Measurements from ENCODE around the gene TMEM174.

Gene TMEM174, protein sequence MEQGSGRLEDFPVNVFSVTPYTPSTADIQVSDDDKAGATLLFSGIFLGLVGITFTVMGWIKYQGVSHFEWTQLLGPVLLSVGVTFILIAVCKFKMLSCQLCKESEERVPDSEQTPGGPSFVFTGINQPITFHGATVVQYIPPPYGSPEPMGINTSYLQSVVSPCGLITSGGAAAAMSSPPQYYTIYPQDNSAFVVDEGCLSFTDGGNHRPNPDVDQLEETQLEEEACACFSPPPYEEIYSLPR

DNA sequence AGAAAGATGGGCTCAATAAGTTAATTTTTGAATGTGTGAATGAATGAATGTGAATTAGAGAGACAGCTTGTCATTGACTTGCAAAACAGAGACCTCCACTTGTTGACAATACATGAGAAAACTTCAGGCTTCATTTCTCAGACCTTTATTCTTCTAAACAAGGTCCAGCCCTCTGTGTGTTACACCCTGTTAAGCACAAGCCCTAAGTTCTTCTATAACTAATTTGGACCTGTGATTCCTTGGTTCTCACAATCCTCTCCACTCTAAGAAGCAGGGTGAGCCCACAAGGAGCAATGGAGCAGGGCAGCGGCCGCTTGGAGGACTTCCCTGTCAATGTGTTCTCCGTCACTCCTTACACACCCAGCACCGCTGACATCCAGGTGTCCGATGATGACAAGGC, at the start of gene TMEM174:
TSS of gene TMEM174 (plus strand) at position 243 of the 400 bp plus-strand sequence. CDS start at position 294, 51 bp downstream.
- no peak for DNase-seq

DNA sequence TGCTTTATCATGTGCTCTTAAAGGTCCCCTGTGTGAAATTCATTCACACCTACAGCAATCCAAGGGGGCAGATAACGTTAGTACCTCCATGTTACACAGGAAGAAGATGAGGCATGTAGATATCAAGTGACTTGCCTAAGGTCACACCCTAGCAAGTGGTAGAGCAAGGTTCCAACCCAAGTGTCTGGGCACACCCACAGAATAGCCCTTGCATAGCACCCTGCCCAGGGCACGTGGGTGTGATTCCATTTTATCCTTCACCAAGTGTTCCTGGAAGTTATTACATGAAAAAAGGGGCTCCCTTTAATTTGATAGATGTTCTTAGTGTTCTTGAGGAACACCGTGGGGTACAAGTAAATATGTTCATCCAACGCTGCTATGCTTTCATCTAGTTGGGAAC, 47.7 kb upstream of the TMEM174 start:
- no peak for DNase-seq

DNA sequence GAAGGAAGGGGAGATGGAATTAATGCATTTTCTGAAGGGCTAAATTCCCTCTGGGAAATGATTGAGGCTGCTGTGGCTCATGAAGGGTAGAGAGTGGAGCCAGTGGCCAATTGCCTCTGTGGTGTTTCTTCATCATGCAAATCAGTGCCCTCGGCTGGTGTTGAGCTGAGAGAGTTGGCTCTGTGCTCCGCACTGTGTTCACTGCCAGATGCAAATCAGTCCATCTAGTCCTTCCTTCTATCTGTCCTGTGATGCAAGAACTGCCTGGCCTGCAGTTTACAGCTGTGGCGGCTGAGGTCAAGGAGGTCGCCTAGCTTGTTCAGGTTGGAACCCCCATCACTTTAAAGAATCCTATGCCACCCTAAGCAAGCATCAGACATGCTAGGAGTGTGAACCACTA, 46.6 kb upstream of the TMEM174 start:
- DNase-seq, result no peak

DNA sequence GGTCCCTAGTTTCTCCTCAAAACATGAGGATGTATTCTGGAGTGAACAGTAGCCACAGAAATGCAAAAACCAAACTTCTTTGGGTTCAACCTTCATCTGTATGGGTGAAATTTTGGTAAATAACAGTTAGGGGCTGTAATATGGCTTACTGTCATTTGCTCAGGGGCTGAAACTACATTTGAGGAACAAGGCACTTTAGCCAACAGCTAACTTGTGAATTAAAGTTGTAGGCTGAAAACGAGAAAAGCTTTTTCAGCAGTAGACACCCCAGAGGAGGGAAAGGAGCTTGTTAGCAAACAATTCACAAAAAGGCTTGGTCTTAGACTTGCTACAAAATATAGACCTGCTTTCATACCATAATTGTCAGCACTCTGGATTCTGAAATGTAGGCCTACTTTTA, 46.0 kb upstream of the TMEM174 start:
- no peak for DNase-seq

DNA sequence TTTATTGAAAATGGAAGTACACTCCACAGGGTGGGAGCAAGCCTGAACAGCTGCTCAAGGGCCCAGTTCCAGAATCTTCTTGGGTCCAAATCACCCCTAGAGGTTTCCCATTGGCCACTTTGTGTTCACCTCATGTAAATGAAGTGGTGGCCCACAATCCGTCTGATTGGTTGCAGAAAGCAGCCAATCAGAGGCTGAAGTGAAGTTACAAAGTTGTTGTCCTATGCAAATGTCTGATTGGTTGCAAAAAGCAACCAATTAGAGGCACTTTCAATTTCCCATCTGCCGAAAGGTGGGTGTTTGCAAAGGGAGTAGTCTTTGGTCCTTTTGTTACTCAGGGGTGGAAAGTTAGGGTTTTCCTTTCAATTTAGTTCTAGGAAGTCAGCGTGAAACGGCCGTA, 43.9 kb upstream of the TMEM174 start:
- DNase-seq, result no peak

DNA sequence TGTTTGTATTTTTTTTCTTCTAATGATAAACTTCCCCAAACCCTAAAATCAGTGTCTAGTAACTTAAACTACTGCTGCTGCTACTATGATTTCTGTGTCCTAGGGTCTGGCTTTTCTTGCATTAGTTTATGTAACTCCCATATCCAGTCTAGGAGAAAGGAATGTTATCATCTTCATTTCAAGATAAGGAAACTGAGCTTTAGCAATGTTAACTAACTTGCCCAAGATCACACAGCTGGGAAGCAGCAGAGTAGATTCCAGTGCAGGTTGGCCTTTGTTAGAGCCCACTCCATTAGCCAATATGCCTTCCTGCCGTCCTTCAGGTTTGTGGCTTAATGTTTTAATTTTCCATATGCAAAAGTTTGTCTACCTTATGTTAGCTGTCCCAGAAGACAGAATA, 42.2 kb upstream of the TMEM174 start:
- DNase-seq, result no peak

DNA sequence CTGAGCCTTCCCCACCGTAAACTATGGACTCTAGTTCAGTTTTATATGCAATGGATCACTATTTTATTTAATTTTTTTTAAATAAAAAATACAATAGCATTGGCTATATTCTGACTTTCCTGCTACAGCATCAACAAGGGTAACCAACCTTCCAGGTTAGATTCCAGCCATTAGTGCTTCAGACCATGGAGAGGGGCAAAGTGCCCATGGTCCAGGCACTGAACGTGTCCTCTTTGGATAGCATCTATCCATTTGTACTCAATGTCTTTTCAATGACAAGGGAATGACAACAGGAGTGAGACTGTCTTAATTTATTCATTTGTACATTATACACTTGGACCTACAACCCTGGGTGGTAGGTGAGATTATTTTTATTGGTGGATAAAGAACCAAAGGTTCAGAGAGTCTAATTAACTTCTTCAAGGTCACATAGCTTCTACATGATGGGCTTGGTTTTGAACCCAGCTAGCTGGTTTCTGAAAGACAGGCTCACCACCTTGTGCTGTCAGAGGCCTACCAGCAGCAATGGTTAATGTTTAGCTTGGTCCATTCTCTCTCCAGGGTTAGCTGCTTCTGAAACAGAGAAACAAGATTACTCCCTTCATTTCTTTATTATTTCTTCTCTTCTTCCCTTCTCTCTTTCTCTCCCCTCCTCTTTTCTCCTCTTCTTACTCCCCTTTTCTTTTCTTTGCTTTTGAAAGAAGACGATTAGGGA, 41.1 kb upstream of the TMEM174 start:
- no peak for DNase-seq

DNA sequence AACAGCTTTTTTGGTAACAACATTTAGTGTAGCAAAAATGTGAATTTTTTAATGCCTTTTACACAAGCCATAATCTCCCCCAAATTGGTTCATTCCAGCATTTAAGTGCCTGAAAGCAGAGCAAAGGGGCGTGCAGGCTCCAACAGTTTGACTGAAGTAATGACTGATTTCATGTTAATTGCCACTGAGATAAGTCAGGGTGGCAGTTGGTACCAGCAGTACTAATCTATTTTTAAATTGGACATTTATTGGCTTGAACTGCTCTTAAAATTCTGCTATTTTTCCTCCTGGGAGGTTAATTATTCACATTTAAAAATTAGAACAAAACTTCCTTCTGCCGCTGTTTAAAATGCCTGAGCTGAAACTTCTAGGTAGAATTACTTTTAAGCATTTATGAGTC, 40.2 kb upstream of the TMEM174 start:
- no peak for DNase-seq

DNA sequence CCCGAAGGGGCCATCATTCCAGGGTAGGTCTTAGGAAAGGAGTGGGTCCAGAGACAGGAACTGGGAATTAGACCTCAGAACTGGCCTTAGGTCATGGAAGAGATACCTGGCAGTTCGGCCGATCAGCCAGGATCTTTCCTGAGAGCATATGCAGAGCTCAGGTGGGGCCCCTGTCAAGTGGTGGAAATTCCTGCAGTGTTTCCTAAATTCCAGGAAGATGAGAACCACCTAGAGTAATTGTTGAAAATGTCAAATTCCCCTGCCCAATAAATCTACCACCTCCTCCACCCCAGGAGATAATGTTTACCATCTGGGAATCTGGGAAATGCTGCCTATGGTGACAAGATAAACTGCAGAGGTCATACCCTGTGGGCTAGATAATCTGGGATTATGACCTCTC, 38.0 kb upstream of the TMEM174 start:
- DNase-seq, result no peak

DNA sequence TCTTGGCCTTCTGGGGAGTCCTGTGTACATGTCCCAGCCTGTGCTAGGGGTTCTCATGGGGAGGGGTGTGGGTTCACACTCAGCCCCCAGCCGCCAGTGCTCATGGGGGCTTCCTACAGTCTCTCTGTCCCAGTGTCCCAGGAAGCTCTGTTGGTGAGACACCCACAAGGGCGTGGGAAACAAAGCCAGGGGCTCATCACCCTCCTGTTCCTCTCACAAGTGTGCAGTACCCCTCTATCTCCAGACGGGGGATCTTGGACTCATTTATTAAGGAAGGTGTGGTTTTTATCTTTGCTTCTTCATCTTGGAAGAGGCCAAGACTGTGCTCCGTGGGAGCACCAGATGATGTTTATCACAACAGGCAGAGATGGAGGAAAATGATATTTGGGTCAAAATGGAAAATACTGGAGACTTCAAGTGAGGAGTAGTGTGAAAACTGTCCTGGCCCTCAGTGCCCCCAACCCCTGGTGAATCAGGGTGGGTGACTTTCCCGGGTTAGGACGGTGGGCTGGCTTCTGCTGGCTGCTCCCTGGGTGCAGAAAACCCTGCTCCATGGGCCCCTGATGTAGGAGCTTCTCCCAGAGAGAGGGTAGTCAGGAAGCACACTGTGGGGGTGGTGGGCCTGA, 37.5 kb upstream of the TMEM174 start:
- no peak for DNase-seq

DNA sequence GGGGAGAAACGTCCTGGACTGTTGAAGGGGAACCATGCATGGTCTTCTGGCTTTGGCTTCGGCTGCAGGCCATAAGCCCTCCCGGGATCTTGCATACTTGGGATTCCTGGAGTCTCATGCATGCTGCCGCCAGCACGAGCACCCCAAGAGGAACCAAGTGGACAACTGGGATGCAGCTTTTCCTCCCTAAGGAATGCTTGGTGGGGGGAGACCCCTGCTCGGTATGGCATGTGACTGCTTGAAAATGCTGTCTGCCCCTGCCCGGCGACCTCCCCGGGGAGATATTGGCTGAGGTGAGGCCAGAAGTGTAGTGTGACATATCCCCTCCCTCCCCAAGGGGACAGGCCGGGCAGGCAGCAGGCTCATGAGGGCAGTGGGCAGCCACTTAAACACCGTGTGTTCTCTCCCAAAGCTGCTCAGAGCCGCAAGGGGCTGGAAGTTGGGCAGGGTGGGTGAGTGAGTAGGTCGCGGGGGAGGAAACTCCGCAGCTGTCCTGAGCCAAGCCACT, 36.9 kb upstream of the TMEM174 start:
- no peak for DNase-seq

DNA sequence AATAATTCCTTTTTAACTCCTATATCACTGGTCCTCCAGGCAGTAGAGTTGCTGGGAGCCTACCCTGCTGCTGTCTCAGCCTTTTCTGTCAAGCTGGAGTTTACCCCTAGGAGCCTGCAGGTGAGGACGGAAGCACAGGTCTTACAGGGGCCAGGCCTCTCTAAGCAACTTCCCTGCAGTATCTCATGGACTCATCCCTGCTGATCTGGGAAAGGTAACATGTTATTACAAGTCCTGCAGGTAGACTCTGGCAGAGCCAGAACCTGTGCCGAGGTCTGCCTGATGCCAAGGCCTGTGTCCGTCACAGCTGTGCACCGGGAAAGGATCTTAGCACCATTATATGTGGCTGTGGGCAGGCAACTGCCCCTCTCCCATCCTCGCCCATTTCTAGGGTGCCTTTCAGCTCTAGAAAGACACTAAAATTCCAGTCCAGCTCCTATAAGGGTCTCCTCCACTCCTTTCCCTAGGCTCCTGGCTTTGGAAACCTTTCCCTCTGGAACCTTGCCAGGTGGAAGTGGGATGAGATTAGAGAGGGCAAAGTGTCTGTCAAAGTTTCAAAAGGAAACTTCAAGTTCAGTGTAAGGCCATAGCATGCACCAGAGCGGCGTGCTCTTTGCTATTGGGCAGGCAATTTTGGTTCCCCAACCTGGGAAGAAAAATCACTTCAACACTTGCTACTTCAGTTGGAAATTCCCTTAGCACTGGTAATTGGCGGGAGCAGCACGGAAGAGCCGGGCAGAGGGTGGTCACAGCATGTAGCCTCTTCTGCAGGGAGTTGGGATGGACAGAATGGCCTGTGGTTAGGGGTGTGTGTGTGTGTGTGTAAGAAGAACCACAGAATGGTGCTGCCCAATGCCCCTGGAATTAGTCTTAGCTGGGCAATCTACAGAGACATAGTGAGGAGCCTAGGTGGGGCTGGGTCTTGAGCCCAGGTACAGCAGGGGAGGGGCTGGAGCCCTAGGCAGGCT, 35.1 kb upstream of the TMEM174 start:
- DNase-seq, result no peak

DNA sequence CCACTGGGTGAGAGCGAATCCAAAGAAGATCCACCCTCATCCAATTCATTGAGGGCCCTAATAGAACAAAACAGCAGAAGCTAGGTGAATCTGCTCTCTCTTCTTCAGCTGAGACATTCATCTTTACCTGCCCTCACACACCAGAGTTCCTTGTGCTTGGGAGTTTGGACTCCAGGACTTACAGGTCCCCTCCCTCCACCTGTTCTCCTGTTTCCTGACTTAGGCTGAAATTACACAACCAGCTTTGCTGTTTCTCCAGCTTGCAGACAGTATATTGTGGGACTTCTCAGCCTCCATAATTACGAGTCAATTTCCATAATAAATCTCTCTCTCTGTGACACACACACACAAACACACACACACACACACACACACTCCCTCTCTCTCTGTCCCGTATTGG, 33.5 kb upstream of the TMEM174 start:
- DNase-seq, result no peak

DNA sequence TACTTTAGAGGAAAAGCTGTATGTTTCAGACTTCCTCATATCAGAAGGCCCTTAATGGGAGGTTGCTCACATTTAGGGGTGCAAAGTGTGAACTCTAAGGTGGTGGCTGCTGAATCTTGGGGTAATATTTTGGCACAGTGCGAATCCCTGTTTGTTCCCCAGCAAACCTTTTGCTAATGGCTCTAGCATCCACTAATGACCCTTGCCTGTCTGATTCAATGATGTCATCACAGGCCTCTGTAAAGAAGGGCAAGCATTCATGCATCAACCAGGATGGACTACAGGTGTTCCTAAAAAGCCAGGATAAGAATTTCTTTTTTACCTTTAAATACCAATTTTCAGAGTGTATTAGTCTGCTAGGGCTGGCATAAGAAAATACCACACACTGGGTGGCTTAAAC, 32.2 kb upstream of the TMEM174 start:
- DNase-seq, result no peak

DNA sequence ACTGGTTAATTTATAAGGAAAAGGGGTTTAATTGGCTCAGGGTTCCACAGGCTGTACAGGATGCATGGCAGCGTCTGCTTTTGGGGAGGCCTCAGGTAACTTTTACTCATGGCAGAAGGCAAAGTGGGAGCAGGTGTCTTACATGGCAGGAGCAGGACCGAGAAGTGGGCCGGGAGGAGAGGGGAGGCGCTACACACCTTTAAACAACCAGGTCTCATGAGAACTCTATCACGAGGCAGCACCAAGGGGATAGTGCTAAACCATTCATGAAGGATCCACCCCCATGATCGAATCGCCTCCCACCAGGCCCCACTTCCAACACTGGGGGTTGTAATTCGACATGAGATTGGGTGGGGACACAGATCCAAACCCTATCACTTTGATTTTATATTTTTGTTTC, 31.0 kb upstream of the TMEM174 start:
- no peak for DNase-seq

DNA sequence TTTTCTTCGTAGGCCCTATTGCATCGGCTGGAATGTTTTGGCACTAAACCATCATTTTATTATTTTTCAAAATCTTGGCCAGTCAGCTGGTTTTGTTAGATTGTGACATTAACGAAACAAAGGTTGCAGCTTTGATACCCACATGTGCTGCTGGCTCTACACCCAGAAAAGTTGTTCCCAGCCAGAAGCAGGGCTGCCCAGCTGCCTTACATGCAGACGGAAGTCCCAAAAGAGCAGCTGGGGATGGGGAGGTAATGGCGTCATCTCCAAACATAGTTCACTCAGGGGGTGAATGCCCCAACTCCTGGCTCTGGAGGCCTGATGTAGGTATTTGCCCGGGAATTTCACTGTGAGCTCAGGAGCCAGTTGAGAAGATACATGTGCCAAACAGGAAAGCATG, 29.3 kb upstream of the TMEM174 start:
- no peak for DNase-seq

DNA sequence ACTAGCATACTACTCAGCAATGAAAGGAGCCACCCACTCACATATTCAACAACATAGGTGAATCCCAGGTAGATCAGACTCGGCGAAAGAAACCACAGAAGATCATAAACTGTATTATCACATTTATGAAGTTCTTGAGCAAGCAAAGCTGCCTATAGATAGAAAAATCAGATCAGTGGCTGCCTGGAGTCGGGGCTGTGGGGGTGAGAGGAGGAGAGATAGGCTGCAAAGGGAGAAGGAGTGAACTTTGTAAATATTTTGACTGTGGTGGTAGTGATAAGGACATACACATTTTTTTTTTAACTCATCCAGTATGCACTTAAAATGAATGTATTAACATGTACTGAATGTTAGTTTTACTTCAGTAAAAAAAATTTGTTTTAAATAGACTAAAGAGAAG, 23.5 kb upstream of the TMEM174 start:
- no peak for DNase-seq

DNA sequence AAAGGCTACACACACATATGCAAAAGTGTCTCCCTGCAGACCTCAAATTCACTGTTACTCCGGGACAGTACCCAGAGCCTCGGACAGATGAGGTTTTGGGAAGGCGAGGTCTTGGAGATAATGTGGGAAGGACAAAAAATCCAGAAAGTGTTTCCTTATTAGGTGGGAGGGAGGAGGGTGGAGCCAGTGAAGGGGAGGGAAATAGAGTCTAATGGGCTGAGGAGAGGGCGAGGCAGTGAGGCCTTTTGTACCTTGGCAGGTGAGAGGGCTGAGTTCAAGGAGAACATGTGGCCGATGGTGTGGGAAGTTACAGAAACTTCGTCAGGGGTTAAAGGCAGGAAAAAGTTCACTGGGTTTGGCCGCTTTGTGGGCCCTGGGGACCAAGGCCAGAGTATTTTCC, 22.1 kb upstream of the TMEM174 start:
- no peak for DNase-seq

DNA sequence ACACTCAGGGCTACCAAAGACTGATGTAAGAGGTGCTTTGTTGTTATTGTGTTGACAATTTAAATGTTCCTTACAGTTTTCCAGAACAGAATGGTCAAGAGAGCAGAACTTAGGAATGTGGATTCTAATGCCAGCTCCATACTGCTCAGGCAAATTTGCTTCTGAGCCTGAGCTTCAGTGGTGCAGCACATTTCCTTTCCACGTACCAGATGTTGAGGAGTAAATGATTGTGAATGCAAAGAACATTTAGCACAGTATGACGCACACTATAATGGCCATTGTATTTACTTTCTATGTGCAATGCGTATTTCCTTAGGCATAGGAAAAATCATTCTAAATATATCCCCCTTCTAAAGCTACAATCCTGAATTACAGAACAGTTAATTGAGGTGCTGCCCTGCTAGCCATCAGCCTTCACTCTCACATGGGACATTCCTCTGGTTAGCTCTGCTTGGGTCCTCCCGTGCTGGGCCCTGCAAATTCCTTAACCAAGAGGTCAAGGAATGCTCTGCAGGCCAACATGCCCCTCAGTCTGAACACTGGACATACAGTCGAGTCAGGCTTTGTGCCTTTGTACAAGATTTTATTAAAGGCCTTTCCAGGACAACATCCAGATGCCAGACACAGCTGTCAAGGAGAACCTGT, 21.1 kb upstream of the TMEM174 start:
- DNase-seq, result no peak

DNA sequence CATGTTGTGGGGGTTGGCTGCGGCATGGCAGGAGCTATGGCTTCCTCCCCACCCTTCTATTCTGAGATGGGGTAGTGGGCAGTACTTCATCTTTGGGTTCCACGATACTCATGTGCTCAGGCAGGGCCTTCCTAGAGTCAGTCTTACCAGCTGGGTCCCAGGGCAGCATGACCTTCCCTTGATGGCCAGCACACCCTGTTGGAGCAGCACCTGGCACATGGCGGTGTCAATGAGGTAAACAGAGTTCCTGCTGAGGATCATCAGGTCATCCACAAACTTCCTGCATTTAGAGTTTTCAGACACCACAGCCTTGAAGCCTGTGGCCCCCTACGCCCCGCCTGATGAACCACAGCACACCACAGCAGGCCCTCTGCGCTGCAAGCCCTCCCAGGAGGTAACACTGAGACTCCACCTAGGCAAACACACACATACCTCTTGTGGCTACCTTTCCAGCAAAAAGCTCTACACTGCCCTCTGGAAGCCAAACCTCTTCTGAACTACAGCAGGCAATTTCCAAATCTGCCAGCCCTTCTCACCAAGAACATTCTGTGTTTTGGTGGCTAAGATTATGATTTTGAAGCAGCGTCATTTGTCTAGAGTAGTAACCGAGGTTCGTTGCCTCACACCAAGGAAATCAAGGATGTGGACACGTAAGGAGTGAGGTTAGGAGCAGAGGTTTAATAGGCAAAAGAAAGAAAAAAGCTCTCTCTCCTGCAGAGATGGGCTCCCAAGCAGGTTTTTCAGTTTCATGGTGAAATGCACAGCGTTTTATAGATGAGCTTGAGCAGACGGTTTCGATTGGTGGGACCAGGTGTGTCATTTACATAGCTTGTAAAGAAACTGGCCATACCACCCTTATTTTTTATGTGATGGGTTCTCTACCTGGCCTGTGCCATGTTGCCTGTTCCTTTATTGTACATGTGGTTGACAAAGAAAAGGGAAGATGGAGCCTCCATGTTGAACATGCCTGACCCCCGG, 20.3 kb upstream of the TMEM174 start:
- DNase-seq, result no peak

DNA sequence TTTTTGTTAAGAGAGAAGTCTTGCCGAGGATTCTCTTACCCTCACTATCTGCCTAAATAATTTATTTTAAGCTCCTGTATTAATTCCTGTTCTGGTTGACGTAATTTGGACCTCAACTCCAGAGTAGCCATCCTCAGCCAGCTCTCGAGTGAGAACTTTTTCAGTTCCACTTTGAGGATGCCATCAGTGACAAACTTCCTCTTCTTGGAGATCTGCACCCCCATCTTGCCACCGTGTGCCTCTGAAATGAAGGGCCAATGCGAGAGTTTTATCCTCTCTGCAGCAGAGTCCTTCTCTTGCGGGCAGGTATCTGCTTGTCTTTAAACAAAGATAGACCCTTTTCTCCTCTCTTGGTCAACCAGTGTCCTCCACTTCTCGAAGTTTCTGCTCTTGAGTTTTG, 19.5 kb upstream of the TMEM174 start:
- no peak for DNase-seq
